Natural killer cell treated with Interleukin-12 subunit alpha and Interleukin-12 subunit beta and Interleukin-15 and Interleukin-18, amount 100 ng/mL, for 72 hours (primary cell): ENCODE results near the gene HSD17B7. TPM values are rescaled to one million over a fixed set of nuclear protein-coding genes. Genes with fewer than 3 reads are reported as not detected.
"Not testable (repeated sequence)": the region's sequence is repeated elsewhere in the genome, so short reads cannot be mapped to it uniquely, and the experiment has no call there.

ENCODE experiments used
- ATAC-seq, 2 donors: fragments of 150-1000 bp; cut with Tn5 transposase in 1 of 2; sonication (Bioruptor Pico), chemical (Tn5 transposase) in 1 of 2; 2 replicates each; pipeline ENCODE4 v1.10.0; 2021
- DNase-seq: peaks from one replicate; pipeline ENCODE4 v3.0.0; 2022; ENCODE audit warnings: low spot score
- H3K27ac Mint-ChIP-seq, 2 donors: 1 replicate in 1 of 2; 2 replicates in 1 of 2; pipeline ENCODE4 v1.8.0; 2022; ENCODE audit warnings: mixed read lengths in 2 of 2, mild to moderate bottlenecking in 1 of 2, moderate library complexity in 1 of 2
- H3K27me3 Mint-ChIP-seq, 2 donors: 1 replicate in 1 of 2; 2 replicates in 1 of 2; pipeline ENCODE4 v1.8.0; 2022; ENCODE audit warnings: mixed read lengths in 2 of 2
- H3K36me3 Mint-ChIP-seq: one replicate; pipeline ENCODE4 v1.8.0; 2022; ENCODE audit warnings: mixed read lengths
- H3K4me1 Mint-ChIP-seq, 2 donors: 1 replicate in 1 of 2; 2 replicates in 1 of 2; pipeline ENCODE4 v1.8.0; 2022; ENCODE audit warnings: low read depth in 2 of 2, mixed read lengths in 2 of 2, mild to moderate bottlenecking in 1 of 2
- H3K4me3 Mint-ChIP-seq: one replicate; pipeline ENCODE4 v1.8.0; 2022; ENCODE audit warnings: mixed read lengths
- H3K9me3 Mint-ChIP-seq: 2 replicates; pipeline ENCODE4 v1.8.0; 2022; ENCODE audit warnings: mixed read lengths
- total RNA-seq, 2 donors: library from RNA; stranded (reverse); gene quantifications; one replicate each; pipeline ENCODE4 v1.2.3, GENCODE V29; 2022

HSD17B7 gene
- 10 to 100 TPM; 24.7 to 54.7 TPM for total RNA-seq

GRCh38 chr1:162790303-162790984, at the start of gene HSD17B7:
Gene HSD17B7, plus strand, starts transcription at chr1:162790702. Its CDS starts 99 bp downstream, at chr1:162790801.
- H3K27ac Mint-ChIP-seq, result peak within 1 kb of the TSS; percentile 63 to 86
- not testable (repeated sequence) for H3K27me3 Mint-ChIP-seq

GRCh38 chr1:162740755-162741154, 49.7 kb upstream of the HSD17B7 start:
- H3K36me3 Mint-ChIP-seq, result no peaks in the 10 kb centered on the region
- no peak for ATAC-seq
- DNase-seq, result no peak
- H3K9me3 Mint-ChIP-seq, result no peaks in the 10 kb centered on the region
- no peak overlapping the region for H3K4me3 Mint-ChIP-seq
- peaks cover 0 to 4% of the 10 kb centered on the region in 2 donors for H3K27me3 Mint-ChIP-seq
- no peaks in the 10 kb centered on the region for H3K4me1 Mint-ChIP-seq
- no peak overlapping the region for H3K27ac Mint-ChIP-seq

More at GRCh38 chr1:162790303-162790984, at the start of gene HSD17B7:
- peak; percentile 75 for DNase-seq
- H3K4me1 Mint-ChIP-seq, H3K9me3 Mint-ChIP-seq, H3K36me3 Mint-ChIP-seq: not testable (repeated sequence)
- ATAC-seq, result peak; percentile 99 to 100
- H3K4me3 Mint-ChIP-seq, result peak within 1 kb of the TSS; percentile 78

- Mint-ChIP-seq H3K4me3 (no peak overlapping the region), H3K9me3 (no peaks in the 10 kb centered on the region), H3K4me1 (no peaks in the 10 kb centered on the region), H3K36me3 (no peaks in the 10 kb centered on the region), H3K27me3 (peaks cover 0 to 4% of the 10 kb centered on the region in 2 donors), H3K27ac (no peak overlapping the region)
- ATAC-seq (no peak), DNase-seq (no peak)
These were observed 48.9 kb upstream of the HSD17B7 start for GRCh38 chr1:162741574-162741973.

- ATAC-seq, H3K4me3 Mint-ChIP-seq, DNase-seq, H3K36me3 Mint-ChIP-seq, H3K4me1 Mint-ChIP-seq, H3K9me3 Mint-ChIP-seq, H3K27ac Mint-ChIP-seq: not testable (repeated sequence)
- H3K27me3 Mint-ChIP-seq, result peaks cover 20 to 28% of the 10 kb centered on the region in 2 donors
These were observed 44.1 kb upstream of the HSD17B7 start for GRCh38 chr1:162746264-162746942.

- ATAC-seq (no peak), DNase-seq (no peak)
- Mint-ChIP-seq H3K27me3 (peaks cover 14 to 15% of the 10 kb centered on the region in 2 donors), H3K9me3 (no peaks in the 10 kb centered on the region), H3K36me3 (no peaks in the 10 kb centered on the region), H3K4me3 (no peak overlapping the region), H3K4me1 (no peaks in the 10 kb centered on the region), H3K27ac (no peak overlapping the region)
These were observed 37.4 kb upstream of the HSD17B7 start for GRCh38 chr1:162753001-162753658.

GRCh38 chr1:162753998-162754585, 36.4 kb upstream of the HSD17B7 start:
- Mint-ChIP-seq H3K9me3 (no peaks in the 10 kb centered on the region), H3K36me3 (no peaks in the 10 kb centered on the region), H3K4me1 (no peaks in the 10 kb centered on the region), H3K27me3 (peaks cover 6% of the 10 kb centered on the region in 2 donors), H3K27ac (no peak overlapping the region), H3K4me3 (no peak overlapping the region)
- DNase-seq (no peak), ATAC-seq (no peak)

GRCh38 chr1:162755306-162755705, 35.2 kb upstream of the HSD17B7 start:
- Mint-ChIP-seq H3K27me3 (no peaks in the 10 kb centered on the region), H3K4me1 (no peaks in the 10 kb centered on the region), H3K9me3 (no peaks in the 10 kb centered on the region), H3K36me3 (no peaks in the 10 kb centered on the region), H3K4me3 (no peak overlapping the region), H3K27ac (no peak overlapping the region)
- DNase-seq (no peak), ATAC-seq (no peak)

GRCh38 chr1:162756523-162756922, 34.0 kb upstream of the HSD17B7 start:
- H3K9me3 Mint-ChIP-seq, result no peaks in the 10 kb centered on the region
- no peaks in the 10 kb centered on the region for H3K36me3 Mint-ChIP-seq
- no peaks in the 10 kb centered on the region for H3K4me1 Mint-ChIP-seq
- ATAC-seq (no peak), DNase-seq (no peak)
- no peaks in the 10 kb centered on the region for H3K27me3 Mint-ChIP-seq
- H3K27ac Mint-ChIP-seq, result no peak overlapping the region
- H3K4me3 Mint-ChIP-seq, result no peak overlapping the region

- H3K27ac Mint-ChIP-seq, result no peak overlapping the region
- H3K4me1 Mint-ChIP-seq, result no peaks in the 10 kb centered on the region
- no peaks in the 10 kb centered on the region for H3K9me3 Mint-ChIP-seq
- no peak overlapping the region for H3K4me3 Mint-ChIP-seq
- ATAC-seq (no peak), DNase-seq (no peak)
- no peaks in the 10 kb centered on the region for H3K27me3 Mint-ChIP-seq
- H3K36me3 Mint-ChIP-seq, result no peaks in the 10 kb centered on the region
These were observed 33.0 kb upstream of the HSD17B7 start for GRCh38 chr1:162757476-162757875.

GRCh38 chr1:162765788-162766187, 24.7 kb upstream of the HSD17B7 start:
- H3K27ac Mint-ChIP-seq, result no peak overlapping the region
- ATAC-seq (no peak), DNase-seq (no peak)
- no peak overlapping the region for H3K4me3 Mint-ChIP-seq
- H3K9me3 Mint-ChIP-seq, result no peaks in the 10 kb centered on the region
- no peaks in the 10 kb centered on the region for H3K36me3 Mint-ChIP-seq
- peaks cover 0 to 5% of the 10 kb centered on the region in 2 donors for H3K27me3 Mint-ChIP-seq
- H3K4me1 Mint-ChIP-seq, result no peaks in the 10 kb centered on the region

- no peak for DNase-seq
- H3K36me3 Mint-ChIP-seq, result no peaks in the 10 kb centered on the region
- no peak overlapping the region for H3K4me3 Mint-ChIP-seq
- H3K9me3 Mint-ChIP-seq, result no peaks in the 10 kb centered on the region
- H3K27me3 Mint-ChIP-seq, result peaks cover 0 to 13% of the 10 kb centered on the region in 2 donors
- no peak overlapping the region for H3K27ac Mint-ChIP-seq
- no peak for ATAC-seq
- no peaks in the 10 kb centered on the region for H3K4me1 Mint-ChIP-seq
These were observed 17.8 kb upstream of the HSD17B7 start for GRCh38 chr1:162772571-162773154.

- no peak for ATAC-seq
- H3K36me3 Mint-ChIP-seq, result no peaks in the 10 kb centered on the region
- H3K27ac Mint-ChIP-seq, result no peak overlapping the region
- H3K27me3 Mint-ChIP-seq, result peaks cover 0 to 13% of the 10 kb centered on the region in 2 donors
- H3K4me1 Mint-ChIP-seq, result no peaks in the 10 kb centered on the region
- DNase-seq, result no peak
- H3K9me3 Mint-ChIP-seq, result no peaks in the 10 kb centered on the region
- no peak overlapping the region for H3K4me3 Mint-ChIP-seq
These were observed 16.5 kb upstream of the HSD17B7 start for GRCh38 chr1:162774007-162774406.

- Mint-ChIP-seq H3K27ac (no peak overlapping the region), H3K27me3 (peaks cover 13 to 16% of the 10 kb centered on the region in 2 donors), H3K4me3 (no peak overlapping the region), H3K4me1 (no peaks in the 10 kb centered on the region), H3K36me3 (no peaks in the 10 kb centered on the region), H3K9me3 (no peaks in the 10 kb centered on the region)
- DNase-seq (no peak), ATAC-seq (no peak)
These were observed 11.5 kb upstream of the HSD17B7 start for GRCh38 chr1:162779043-162779442.
